HG03103 (cell line): ENCODE results near the gene ALG9.
"Not testable (repeated sequence)": the region's sequence is repeated elsewhere in the genome, so short reads cannot be mapped to it uniquely, and the experiment has no call there.

ENCODE experiments used
- ATAC-seq: cut with Tn5 transposase; IDR thresholded peaks from one replicate; pipeline ENCODE4 v1.9.1; 2021; ENCODE audit warnings: low read depth; ENCODE audit not compliant: unreplicated experiment

Gene ALG9

GRCh38 chr11:111771205-111771604, 100.2 kb downstream of the ALG9 start:
- ATAC-seq: not testable (repeated sequence)

GRCh38 chr11:111770581-111771134, 100.7 kb downstream of the ALG9 start:
- no peak for ATAC-seq

- ATAC-seq: no peak
Measured at GRCh38 chr11:111766834-111767142, 104.6 kb downstream of the ALG9 start.

- peak; percentile 80 for ATAC-seq
Measured at GRCh38 chr11:111765984-111766833, 105.2 kb downstream of the ALG9 start, which contains the start of gene PPP2R1B. Gene PPP2R1B, minus strand, starts transcription at chr11:111766389. Its CDS starts 28 bp downstream, at chr11:111766361.

- peak; percentile 25 for ATAC-seq
Measured at GRCh38 chr11:111765320-111765983, 105.9 kb downstream of the ALG9 start.

- ATAC-seq: no peak
Measured at GRCh38 chr11:111764621-111765020, 106.8 kb downstream of the ALG9 start.

GRCh38 chr11:111762981-111763643, 108.3 kb downstream of the ALG9 start:
- ATAC-seq: no peak

- no peak for ATAC-seq
Measured at GRCh38 chr11:111762526-111762925, 108.9 kb downstream of the ALG9 start.

- ATAC-seq: no peak
Measured at GRCh38 chr11:111761036-111761435, 110.3 kb downstream of the ALG9 start.

- no peak for ATAC-seq
Measured at GRCh38 chr11:111759778-111760407, 111.5 kb downstream of the ALG9 start.

GRCh38 chr11:111759376-111759775, 112.0 kb downstream of the ALG9 start:
- no peak for ATAC-seq

- ATAC-seq: no peak
Measured at GRCh38 chr11:111756097-111756496, 115.3 kb downstream of the ALG9 start.

GRCh38 chr11:111749646-111750045, 121.7 kb downstream of the ALG9 start:
- ATAC-seq: no peak

GRCh38 chr11:111748035-111748804, 123.2 kb downstream of the ALG9 start:
- no peak for ATAC-seq

- no peak for ATAC-seq
Measured at GRCh38 chr11:111745719-111746504, 125.5 kb downstream of the ALG9 start.

GRCh38 chr11:111743700-111744099, 127.7 kb downstream of the ALG9 start:
- no peak for ATAC-seq

- ATAC-seq: no peak
Measured at GRCh38 chr11:111741751-111742150, 129.6 kb downstream of the ALG9 start.

- ATAC-seq: no peak
Measured at GRCh38 chr11:111739299-111739698, 132.1 kb downstream of the ALG9 start.
